KMS-11 (cell line): ENCODE results near the gene EIF2B2.

Source experiments
- H2AFZ ChIP-seq: fragments of 200-600 bp; sonication (generic); 2 replicates; pipeline ENCODE4 v1.6.1; 2016; ENCODE audit warnings: antibody characterized with exemption, mixed run types, low read depth
- H3K27ac ChIP-seq: fragments of 200-600 bp; sonication (generic); 2 replicates; pipeline ENCODE4 v1.6.1; 2016; ENCODE audit warnings: mild to moderate bottlenecking, mixed run types
- H3K27me3 ChIP-seq: fragments of 200-600 bp; sonication (generic); 2 replicates; pipeline ENCODE4 v1.6.1; 2017; ENCODE audit warnings: mild to moderate bottlenecking, low read depth, mixed run types, moderate library complexity; ENCODE audit not compliant: insufficient read depth
- H3K36me3 ChIP-seq: fragments of 200-600 bp; sonication (generic); 2 replicates; pipeline ENCODE4 v1.6.1; 2017; ENCODE audit warnings: mild to moderate bottlenecking, mixed run types; ENCODE audit not compliant: insufficient read depth
- H3K4me1 ChIP-seq: fragments of 200-600 bp; sonication (generic); 2 replicates; pipeline ENCODE4 v1.6.1; 2016; ENCODE audit warnings: mild to moderate bottlenecking, low read depth, mixed run types; ENCODE audit not compliant: poor library complexity, severe bottlenecking
- H3K4me2 ChIP-seq: fragments of 200-600 bp; sonication (generic); 2 replicates; pipeline ENCODE4 v1.7.0; 2016; ENCODE audit warnings: mild to moderate bottlenecking, mixed run types
- H3K4me3 ChIP-seq: fragments of 200-600 bp; sonication (generic); IDR thresholded peaks from 2 replicates; pipeline ENCODE4 v1.6.1; 2017; ENCODE audit warnings: low read depth, low read length, mixed read lengths; ENCODE audit not compliant: insufficient read depth
- H3K79me2 ChIP-seq: fragments of 200-600 bp; sonication (generic); 2 replicates; pipeline ENCODE4 v1.6.1; 2016; ENCODE audit warnings: low read depth, mixed run types; ENCODE audit not compliant: insufficient read depth
- H3K9ac ChIP-seq: fragments of 200-600 bp; sonication (generic); 2 replicates; pipeline ENCODE4 v1.6.1; 2016; ENCODE audit warnings: mild to moderate bottlenecking, mixed run types
- H4K20me1 ChIP-seq: fragments of 200-600 bp; sonication (generic); 2 replicates; pipeline ENCODE4 v1.6.1; 2016; ENCODE audit warnings: mild to moderate bottlenecking, mixed run types; ENCODE audit not compliant: insufficient read depth
- TF ChIP-seq, protein P1 (sequence below): fragments of 200-600 bp; sonication (generic); conservative IDR thresholded peaks from 2 replicates; pipeline ENCODE4 v1.6.1; 2017; ENCODE audit warnings: low read depth, mild to moderate bottlenecking, antibody characterized with exemption, low read length, moderate library complexity, mixed read lengths

The EIF2B2 gene

GRCh38 chr14:75060420-75060819 lies 57.7 kb downstream of the EIF2B2 start:
- H4K20me1 ChIP-seq, result no peaks in the 10 kb centered on the region; the same call in 1 of the 2 replicates
- no peak overlapping the region for H3K4me2 ChIP-seq
- TF ChIP-seq, protein P1, sequence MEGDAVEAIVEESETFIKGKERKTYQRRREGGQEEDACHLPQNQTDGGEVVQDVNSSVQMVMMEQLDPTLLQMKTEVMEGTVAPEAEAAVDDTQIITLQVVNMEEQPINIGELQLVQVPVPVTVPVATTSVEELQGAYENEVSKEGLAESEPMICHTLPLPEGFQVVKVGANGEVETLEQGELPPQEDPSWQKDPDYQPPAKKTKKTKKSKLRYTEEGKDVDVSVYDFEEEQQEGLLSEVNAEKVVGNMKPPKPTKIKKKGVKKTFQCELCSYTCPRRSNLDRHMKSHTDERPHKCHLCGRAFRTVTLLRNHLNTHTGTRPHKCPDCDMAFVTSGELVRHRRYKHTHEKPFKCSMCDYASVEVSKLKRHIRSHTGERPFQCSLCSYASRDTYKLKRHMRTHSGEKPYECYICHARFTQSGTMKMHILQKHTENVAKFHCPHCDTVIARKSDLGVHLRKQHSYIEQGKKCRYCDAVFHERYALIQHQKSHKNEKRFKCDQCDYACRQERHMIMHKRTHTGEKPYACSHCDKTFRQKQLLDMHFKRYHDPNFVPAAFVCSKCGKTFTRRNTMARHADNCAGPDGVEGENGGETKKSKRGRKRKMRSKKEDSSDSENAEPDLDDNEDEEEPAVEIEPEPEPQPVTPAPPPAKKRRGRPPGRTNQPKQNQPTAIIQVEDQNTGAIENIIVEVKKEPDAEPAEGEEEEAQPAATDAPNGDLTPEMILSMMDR, result no peak
- no peak overlapping the region for H3K27ac ChIP-seq
- H3K9ac ChIP-seq, result no peak overlapping the region
- H2AFZ ChIP-seq, result no peak overlapping the region
- no peaks in the 10 kb centered on the region for H3K36me3 ChIP-seq
- H3K4me3 ChIP-seq, result no peak overlapping the region
- no peaks in the 10 kb centered on the region for H3K79me2 ChIP-seq
- H3K27me3 ChIP-seq, result no peaks in the 10 kb centered on the region
- peaks cover 3% of the 10 kb centered on the region for H3K4me1 ChIP-seq
